Measurements from ENCODE around the gene RAD23A. TPM values are rescaled to one million over a fixed set of nuclear protein-coding genes. Genes with fewer than 3 reads are reported as not detected.

Gene RAD23A
- total RNA-seq, 1 experiment from 2014 or later: 126 TPM

DNA sequence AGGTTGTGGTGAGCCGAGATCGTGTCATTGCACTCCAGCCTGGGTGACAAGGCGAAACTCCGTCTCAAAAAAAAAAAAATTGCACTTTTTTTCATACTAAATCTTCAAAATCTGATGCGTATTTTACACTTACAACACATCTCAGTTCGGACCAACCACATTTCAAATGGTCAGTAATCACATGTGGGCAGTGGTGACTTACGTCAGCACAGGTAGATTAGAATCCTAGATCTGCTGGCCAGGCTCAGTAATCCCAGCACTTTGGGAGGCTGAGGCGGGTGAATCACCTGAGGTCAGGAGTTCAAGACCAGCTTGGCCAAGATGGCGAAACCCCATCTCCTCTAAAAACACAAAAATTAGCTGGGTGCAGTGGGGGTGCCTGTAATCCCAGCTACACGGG lies 10.6 kb upstream of the RAD23A start:
- DNase-seq (ENCODE audit: low read depth, low spot score): no peak
- in situ Hi-C loops (cut with HindIII; ENCODE audit: low pct_unique_long_range_greater_than_20kb, low sequenced_read_pairs): no loop called here

DNA sequence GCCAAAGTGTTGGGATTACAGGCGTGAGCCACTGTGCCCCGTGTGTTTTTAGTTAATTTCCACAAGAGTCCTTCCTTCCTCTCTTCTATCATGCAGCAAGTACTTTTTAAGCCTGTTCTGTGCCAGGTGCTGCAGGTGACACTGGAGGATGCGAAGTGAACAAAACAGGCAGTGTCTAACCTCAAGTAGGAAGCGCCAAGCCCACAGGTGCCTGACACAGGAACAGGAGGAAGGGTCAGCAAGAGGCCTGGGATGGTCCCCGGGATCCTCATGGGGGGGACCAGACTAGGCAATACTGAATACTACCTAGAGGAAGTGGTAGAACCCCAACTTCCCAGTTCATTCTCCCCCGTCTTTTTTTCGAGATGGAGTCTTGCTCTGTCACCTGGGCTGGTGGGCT lies 9.1 kb upstream of the RAD23A start:
- DNase-seq (ENCODE audit: low read depth, low spot score): no peak
- in situ Hi-C loops (cut with HindIII; ENCODE audit: low pct_unique_long_range_greater_than_20kb, low sequenced_read_pairs): no loop called here

DNA sequence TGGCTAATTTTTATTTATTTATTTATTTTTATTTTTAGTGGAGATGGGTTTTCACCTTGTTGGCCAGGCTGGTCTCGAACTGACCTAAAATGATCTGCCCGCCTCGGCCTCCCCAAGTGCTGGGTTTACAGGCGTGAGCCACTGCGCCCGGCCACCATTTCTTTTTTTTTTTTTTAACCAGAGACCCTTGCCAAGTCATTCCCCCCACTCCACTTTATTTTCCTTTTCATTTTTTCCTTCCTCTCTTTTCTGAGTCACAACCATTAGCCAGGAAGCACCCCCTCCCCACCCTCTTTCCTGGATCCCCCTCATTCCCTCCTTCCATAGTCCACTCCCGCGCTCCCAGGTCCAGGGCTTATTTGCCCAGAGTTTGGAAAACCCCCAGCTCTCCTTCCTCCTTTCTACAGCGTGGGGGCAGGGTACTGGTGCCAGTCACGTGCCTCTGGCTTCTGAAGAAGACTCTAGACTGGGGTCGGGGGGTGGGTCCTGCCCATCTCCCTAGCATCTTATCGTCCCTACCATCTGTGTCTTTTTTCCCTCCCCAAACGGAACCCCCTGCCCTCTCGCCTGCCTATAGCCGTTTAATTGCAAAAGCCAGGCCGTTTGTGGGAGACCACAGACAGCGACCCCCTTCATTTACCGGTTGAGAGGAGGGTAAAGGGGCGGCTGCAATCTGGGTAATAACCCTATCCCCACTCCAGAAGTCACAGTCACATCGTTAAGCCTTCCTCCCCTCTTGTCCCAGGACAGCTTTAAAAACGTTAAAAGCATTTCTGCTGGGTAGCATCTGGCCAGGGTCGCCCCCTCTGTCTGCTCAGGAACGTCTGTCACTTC lies 8.4 kb upstream of the RAD23A start:
- in situ Hi-C loops (cut with HindIII; ENCODE audit: low pct_unique_long_range_greater_than_20kb, low sequenced_read_pairs): no loop called here
- DNase-seq (ENCODE audit: low read depth, low spot score): no peak

DNA sequence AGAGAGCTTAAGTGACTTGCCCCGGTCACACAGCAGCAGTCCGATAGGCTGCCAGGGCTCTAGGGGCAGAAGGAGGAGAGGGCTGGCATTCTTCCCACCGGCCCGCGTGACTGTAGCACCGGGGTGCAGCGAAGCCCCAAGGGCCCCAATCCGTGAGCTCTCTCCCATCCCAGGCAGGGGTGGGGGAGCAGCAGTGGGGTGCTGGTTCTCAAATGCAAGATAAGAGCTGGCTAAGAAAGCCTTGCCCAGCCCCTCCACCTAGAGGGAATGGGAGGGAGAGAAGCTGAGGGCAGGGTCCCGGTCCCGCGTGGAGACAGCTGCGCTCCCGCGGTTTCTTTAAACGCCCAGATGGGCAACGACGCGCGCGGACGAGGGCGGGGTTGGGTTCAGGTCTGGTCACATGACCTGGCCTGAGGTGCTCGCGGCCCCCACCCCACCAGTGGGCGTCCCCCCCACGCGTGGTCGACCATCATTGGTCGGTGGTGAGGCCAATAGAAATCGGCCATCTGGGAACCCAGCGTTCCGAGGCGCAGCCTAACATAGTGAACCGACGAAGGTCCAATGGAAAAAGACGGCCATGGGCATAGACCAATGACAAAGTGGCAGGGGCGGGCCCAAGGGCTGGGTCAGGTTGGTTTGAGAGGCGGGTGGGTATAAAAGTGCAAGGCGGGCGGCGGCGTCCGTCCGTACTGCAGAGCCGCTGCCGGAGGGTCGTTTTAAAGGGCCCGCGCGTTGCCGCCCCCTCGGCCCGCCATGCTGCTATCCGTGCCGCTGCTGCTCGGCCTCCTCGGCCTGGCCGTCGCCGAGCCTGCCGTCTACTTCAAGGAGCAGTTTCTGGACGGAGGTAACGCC lies 7.5 kb upstream of the RAD23A start, which contains the start of gene CALR:
Gene CALR, plus strand, starts transcription at position 683 of the 852 bp plus-strand sequence. Its CDS starts 71 bp downstream, at position 754.
- DNase-seq (ENCODE audit: low read depth, low spot score): peak; percentile 98
- in situ Hi-C loops (cut with HindIII; ENCODE audit: low pct_unique_long_range_greater_than_20kb, low sequenced_read_pairs): no loop called here

DNA sequence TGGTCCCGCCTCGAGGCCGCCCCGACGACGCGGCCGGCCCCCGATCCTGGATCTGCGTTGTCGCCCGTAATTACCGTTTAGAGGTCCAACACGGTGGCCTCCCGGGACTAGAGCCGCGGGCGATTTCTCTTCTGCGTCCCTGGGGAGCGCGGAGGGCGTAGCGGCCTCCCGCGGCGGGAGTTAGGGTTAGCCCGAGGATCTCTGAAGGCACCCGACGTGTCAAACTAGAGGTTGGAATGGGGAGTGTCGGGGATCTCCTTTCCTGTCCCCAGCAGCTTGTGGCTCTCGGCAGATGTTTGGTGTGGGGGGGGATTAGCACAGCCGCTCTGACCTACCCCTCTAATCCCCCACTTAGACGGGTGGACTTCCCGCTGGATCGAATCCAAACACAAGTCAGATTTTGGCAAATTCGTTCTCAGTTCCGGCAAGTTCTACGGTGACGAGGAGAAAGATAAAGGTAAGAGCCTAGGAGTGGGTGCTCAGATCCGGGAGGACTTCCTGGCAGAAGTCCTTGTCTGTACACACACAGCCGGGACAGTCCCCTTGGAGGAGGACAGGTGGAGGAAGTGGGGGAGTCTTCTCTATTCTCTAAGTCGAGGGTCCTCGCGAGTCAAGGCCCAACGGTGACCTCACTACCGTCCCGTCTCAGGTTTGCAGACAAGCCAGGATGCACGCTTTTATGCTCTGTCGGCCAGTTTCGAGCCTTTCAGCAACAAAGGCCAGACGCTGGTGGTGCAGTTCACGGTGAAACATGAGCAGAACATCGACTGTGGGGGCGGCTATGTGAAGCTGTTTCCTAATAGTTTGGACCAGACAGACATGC lies 6.7 kb upstream of the RAD23A start:
- DNase-seq (ENCODE audit: low read depth, low spot score): no peak
- in situ Hi-C loops (cut with HindIII; ENCODE audit: low pct_unique_long_range_greater_than_20kb, low sequenced_read_pairs): no loop called here

DNA sequence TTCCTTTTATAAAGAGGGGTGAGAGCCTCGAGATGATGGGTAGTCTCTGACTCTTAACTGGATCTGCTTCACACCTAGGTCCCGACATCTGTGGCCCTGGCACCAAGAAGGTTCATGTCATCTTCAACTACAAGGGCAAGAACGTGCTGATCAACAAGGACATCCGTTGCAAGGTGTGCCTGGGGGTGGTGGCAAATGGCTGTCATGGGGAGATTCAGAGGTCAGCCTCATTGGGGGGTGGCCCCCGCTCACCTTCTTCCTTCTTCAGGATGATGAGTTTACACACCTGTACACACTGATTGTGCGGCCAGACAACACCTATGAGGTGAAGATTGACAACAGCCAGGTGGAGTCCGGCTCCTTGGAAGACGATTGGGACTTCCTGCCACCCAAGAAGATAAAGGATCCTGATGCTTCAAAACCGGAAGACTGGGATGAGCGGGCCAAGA lies 5.7 kb upstream of the RAD23A start:
- in situ Hi-C loops (cut with HindIII; ENCODE audit: low pct_unique_long_range_greater_than_20kb, low sequenced_read_pairs): no loop called here
- no peak for DNase-seq (ENCODE audit: low read depth, low spot score)

DNA sequence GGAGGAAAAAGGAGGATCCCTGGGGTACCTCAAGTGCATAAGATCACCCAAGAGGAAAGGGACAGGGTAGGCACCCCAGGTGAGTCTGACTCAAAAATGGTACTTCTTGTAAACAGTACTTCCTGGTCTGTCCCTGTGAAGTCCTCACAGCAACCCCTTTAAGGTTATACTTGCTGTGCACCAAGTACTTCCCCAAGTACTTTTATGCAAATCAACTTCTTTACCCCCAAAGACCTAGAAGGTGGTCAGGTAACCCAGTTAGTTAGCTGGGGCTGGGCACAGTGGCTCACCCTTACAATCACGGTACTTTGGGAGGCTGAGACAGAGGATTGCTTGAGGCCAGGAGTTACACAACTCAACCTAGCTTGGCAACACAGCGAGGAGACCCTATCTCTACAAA lies 4.8 kb upstream of the RAD23A start:
- in situ Hi-C loops (cut with HindIII; ENCODE audit: low pct_unique_long_range_greater_than_20kb, low sequenced_read_pairs): no loop called here
- no peak for DNase-seq (ENCODE audit: low read depth, low spot score)

DNA sequence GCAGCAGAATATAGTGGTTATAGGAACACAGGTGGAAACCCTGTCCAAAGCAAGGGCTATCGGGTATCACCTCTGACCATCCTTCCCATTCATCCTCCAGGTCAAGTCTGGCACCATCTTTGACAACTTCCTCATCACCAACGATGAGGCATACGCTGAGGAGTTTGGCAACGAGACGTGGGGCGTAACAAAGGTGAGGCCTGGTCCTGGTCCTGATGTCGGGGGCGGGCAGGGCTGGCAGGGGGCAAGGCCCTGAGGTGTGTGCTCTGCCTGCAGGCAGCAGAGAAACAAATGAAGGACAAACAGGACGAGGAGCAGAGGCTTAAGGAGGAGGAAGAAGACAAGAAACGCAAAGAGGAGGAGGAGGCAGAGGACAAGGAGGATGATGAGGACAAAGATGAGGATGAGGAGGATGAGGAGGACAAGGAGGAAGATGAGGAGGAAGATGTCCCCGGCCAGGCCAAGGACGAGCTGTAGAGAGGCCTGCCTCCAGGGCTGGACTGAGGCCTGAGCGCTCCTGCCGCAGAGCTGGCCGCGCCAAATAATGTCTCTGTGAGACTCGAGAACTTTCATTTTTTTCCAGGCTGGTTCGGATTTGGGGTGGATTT lies 2.1 kb upstream of the RAD23A start:
- in situ Hi-C loops (cut with HindIII; ENCODE audit: low pct_unique_long_range_greater_than_20kb, low sequenced_read_pairs): no loop called here
- no peak for DNase-seq (ENCODE audit: low read depth, low spot score)

DNA sequence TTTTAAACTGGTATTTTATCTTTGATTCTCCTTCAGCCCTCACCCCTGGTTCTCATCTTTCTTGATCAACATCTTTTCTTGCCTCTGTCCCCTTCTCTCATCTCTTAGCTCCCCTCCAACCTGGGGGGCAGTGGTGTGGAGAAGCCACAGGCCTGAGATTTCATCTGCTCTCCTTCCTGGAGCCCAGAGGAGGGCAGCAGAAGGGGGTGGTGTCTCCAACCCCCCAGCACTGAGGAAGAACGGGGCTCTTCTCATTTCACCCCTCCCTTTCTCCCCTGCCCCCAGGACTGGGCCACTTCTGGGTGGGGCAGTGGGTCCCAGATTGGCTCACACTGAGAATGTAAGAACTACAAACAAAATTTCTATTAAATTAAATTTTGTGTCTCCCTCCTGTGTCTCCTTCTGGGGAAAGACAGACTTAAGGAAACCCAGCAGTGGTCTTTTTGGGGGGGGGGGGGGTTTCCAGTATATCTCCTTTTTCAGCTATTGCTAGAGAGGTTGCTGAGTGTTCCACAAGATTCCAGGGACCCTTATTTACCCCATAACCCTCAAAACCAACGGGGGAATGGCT lies 1.5 kb upstream of the RAD23A start:
- in situ Hi-C loops (cut with HindIII; ENCODE audit: low pct_unique_long_range_greater_than_20kb, low sequenced_read_pairs): no loop called here
- DNase-seq (ENCODE audit: low read depth, low spot score): no peak

DNA sequence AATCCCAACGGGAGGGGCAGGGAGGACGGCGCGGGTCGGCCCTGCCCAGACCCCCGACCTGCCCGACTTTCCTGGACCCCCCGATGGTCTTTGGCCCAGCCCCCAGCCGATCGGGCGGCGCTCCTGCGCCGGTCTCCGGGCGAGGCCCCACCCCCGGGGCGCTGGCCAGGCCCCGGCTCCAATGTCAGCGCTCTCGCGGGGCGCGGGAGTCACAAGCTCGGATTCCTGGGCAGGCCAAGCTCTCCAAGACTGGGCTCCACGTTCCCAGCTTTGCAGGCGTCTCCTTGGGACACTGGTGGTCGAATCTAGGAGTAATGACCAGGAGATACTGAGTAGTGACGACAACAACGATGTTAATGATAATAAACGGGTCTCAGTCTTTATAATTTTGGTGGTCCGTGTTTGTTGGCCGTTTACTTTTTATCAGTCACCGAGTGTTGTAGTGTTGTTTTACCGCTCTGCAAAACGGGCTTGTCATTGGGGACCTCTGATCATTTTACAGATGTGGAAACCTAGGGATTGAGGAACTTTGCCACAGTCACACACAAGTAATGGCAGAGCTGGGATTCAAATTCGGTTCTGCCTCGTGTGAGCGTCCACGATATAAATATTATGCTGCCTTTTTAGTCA lies 545 bp downstream of the RAD23A start:
- DNase-seq (ENCODE audit: low read depth, low spot score): peak; percentile 61

DNA sequence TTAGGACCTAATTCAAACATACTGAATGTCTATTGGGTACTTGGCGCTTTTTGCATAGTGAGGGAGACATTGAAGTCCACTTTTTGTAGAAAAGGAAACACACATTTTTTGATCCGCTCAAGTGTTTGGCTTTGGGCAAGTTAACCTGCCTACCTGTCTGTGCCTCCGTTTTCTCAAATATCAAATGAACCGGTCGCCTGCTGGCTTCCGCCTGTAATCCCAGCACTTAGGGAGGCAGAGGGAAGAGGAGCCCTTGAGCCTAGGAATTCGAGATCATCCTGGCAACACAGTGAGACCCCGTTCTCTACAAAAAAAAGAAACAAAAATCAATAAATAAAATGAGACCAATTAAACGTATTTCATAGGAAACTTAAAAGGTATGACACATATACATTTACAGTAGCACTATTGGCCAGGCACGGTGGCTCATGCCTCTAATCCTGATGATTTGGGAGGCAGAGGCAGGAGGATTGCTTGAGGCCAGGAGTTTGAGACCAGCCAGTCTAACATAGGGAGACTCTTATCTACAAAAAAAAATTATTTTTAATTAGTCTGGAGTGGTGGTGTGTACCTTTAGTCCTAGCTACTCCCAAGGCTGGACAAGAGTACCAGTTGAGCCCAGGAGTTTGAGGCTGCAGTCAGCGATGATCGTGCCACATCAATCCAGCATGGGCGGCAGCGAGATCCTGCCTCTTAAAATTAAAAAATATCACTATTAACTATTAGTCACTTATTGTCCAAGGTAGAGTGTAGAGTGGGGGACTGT lies 1.3 kb downstream of the RAD23A start:
- in situ Hi-C loops (cut with HindIII; ENCODE audit: low pct_unique_long_range_greater_than_20kb, low sequenced_read_pairs): no loop called here
- DNase-seq (ENCODE audit: low read depth, low spot score): no peak

More for the DNA sequence above, 545 bp downstream of the RAD23A start:
- in situ Hi-C loops (cut with HindIII; ENCODE audit: low pct_unique_long_range_greater_than_20kb, low sequenced_read_pairs): no loop called here

DNA sequence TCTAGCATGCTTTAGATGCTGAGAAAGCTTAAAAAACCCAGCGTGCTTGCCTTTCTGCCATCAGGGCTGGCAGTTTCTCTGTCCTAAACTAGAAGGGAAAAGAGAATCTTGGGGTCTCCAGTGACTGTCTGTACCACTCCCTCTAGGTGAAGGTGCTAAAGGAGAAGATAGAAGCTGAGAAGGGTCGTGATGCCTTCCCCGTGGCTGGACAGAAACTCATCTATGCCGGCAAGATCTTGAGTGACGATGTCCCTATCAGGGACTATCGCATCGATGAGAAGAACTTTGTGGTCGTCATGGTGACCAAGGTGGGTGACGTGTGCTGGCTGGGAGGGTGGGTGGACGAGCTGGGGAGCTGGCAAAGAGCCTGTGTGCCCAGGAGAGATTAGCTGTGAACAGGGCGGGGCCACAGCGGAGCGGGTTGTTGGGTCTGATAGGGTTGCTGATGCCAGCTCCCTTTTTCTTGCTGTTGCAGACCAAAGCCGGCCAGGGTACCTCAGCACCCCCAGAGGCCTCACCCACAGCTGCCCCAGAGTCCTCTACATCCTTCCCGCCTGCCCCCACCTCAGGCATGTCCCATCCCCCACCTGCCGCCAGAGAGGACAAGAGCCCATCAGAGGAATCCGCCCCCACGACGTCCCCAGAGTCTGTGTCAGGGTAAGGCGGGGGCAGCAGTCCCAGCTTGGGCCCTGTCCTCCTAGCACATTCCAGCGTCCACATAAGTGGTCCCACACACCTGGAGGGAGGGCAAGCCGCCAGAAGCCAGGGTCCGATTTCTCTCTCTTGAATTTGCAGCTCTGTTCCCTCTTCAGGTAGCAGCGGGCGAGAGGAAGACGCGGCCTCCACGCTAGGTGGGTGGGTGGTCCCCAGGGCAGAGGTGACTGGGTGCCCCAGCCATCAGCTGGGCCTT lies 2.3 kb downstream of the RAD23A start:
- in situ Hi-C loops (cut with HindIII; ENCODE audit: low pct_unique_long_range_greater_than_20kb, low sequenced_read_pairs): no loop called here
- DNase-seq (ENCODE audit: low read depth, low spot score): no peak

DNA sequence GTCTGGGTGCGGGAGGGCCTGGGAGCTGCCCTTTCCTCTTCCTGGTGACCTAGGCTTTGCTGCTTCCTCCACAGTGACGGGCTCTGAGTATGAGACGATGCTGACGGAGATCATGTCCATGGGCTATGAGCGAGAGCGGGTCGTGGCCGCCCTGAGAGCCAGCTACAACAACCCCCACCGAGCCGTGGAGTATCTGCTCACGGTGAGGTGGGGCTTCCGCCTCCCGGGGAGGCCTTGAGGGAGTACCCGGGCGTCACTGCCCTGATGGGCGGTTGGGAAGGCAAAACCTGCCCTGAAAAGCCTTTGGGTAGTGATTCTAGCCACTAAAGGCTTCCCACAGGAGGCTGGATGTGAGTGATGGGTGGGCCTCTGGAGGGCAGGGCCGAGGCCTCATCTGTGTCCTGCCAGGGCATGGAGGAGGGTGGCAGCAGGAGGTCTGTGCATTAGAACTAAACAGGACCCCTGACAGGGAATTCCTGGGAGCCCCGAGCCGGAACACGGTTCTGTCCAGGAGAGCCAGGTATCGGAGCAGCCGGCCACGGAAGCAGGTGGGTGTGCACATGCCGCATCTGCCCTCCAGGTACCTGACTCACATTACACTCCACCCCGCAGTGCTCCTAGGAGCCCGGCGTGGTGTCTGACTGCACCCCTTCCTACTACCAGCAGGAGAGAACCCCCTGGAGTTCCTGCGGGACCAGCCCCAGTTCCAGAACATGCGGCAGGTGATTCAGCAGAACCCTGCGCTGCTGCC lies 3.1 kb downstream of the RAD23A start:
- no peak for DNase-seq (ENCODE audit: low read depth, low spot score)
- in situ Hi-C loops (cut with HindIII; ENCODE audit: low pct_unique_long_range_greater_than_20kb, low sequenced_read_pairs): no loop called here
